Measurements from ENCODE around the gene TMPRSS11B.

- TF ChIP-seq RBM22 (optimal IDR thresholded peaks at IDR 0.05; ENCODE audit: low read length) = no peak
- no peak for TF ChIP-seq ZNF547 (CRISPR knock-in tag; IDR thresholded peaks at IDR 0.05)
- no peak for TF ChIP-seq ELF1 (CRISPR knock-in tag; IDR thresholded peaks at IDR 0.05)
- no peak for TF ChIP-seq ZBTB44 (CRISPR knock-in tag; IDR thresholded peaks at IDR 0.05)
- no peak for TF ChIP-seq MYNN (CRISPR knock-in tag; IDR thresholded peaks at IDR 0.05; ENCODE audit: low read depth)
Observed at GRCh38 chr4:68183417-68183816, 62.1 kb downstream of the TMPRSS11B start.
